HL-60 (cell line): ENCODE measurements around the gene IRF5.

Experiments used
- DNase-seq, 2 experiments: peaks; one replicate each; pipeline ENCODE4 v3.0.0-alpha.2; 2010 to 2020; ENCODE audit warnings: low read depth in 1 of 2, low spot score in 1 of 2
- H3K27ac ChIP-seq: fragments of 250-450 bp; sonication (Bioruptor Pico); replicated peaks from 2 replicates; pipeline ENCODE4 v1.5.1; 2020; ENCODE audit warnings: mild to moderate bottlenecking, moderate library complexity
- H3K27me3 ChIP-seq: fragments of 250-450 bp; sonication (Bioruptor Pico); 2 replicates; pipeline ENCODE4 v1.5.1; 2021; ENCODE audit warnings: mild to moderate bottlenecking, moderate library complexity; ENCODE audit not compliant: insufficient read depth, poor library complexity, severe bottlenecking
- H3K4me3 ChIP-seq: replicated peaks from 2 replicates; pipeline ENCODE4 v1.5.1; 2011; ENCODE audit warnings: mild to moderate bottlenecking, control low read depth, low read length; ENCODE audit not compliant: insufficient read depth
- GABPA ChIP-seq: IDR thresholded peaks from 2 replicates; pipeline ENCODE4 v1.6.1; 2012; ENCODE audit warnings: low read depth
- POLR2AphosphoS5 ChIP-seq: IDR thresholded peaks from 2 replicates; pipeline ENCODE4 v1.6.1; 2012; ENCODE audit warnings: low read depth
- SPI1 ChIP-seq: IDR thresholded peaks from 2 replicates; pipeline ENCODE4 v1.6.1; 2012; ENCODE audit warnings: low read depth, mild to moderate bottlenecking, borderline replicate concordance
- TF ChIP-seq, protein P1 (sequence below): IDR thresholded peaks from 2 replicates; pipeline ENCODE4 v1.6.1; 2012; ENCODE audit warnings: low read depth; ENCODE audit not compliant: insufficient replicate concordance
- TF ChIP-seq, protein P2 (sequence below): IDR thresholded peaks from one replicate; pipeline ENCODE4 v1.5.1; 2011; ENCODE audit warnings: low read length, control low read depth, inconsistent platforms; ENCODE audit not compliant: insufficient read depth

IRF5 gene

DNA sequence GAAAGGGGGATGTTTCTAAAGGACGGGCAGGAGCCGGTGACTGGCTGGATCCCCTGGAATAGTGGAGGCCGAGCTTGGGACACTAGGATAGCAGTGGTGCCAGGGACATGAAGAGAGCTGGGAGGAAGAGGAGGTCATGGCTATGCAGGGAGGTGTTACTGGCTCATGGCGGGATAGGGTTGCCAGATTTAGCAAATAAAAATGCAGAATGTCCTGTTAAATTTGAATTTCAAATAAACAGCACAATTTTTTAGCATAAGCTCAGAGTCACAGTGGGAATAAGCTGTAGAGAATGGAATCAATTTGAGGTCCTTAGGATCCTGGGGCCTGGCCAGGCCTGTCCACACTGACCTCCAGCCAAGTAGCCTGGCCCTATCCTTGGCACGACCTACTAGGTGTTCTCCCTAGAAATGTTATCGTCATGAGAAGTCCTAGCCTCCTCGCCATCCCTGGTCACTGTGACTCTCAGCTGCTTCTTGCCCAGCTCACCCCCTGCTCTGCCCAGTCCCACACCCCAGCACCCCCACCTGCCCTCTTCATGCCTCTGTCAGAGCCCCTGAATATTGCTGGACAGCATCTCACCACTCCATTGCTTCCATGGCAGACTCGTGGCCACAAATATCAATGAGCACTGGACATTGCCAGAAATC, 19.6 kb upstream of the IRF5 start:
- DNase-seq: no peak
- TF ChIP-seq, protein P1, sequence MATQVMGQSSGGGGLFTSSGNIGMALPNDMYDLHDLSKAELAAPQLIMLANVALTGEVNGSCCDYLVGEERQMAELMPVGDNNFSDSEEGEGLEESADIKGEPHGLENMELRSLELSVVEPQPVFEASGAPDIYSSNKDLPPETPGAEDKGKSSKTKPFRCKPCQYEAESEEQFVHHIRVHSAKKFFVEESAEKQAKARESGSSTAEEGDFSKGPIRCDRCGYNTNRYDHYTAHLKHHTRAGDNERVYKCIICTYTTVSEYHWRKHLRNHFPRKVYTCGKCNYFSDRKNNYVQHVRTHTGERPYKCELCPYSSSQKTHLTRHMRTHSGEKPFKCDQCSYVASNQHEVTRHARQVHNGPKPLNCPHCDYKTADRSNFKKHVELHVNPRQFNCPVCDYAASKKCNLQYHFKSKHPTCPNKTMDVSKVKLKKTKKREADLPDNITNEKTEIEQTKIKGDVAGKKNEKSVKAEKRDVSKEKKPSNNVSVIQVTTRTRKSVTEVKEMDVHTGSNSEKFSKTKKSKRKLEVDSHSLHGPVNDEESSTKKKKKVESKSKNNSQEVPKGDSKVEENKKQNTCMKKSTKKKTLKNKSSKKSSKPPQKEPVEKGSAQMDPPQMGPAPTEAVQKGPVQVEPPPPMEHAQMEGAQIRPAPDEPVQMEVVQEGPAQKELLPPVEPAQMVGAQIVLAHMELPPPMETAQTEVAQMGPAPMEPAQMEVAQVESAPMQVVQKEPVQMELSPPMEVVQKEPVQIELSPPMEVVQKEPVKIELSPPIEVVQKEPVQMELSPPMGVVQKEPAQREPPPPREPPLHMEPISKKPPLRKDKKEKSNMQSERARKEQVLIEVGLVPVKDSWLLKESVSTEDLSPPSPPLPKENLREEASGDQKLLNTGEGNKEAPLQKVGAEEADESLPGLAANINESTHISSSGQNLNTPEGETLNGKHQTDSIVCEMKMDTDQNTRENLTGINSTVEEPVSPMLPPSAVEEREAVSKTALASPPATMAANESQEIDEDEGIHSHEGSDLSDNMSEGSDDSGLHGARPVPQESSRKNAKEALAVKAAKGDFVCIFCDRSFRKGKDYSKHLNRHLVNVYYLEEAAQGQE: no peak
- Histone ChIP-seq H3K27me3 (peaks cover 28% of the 10 kb centered on the region), H3K4me3 (no peak overlapping the region), H3K27ac (no peak overlapping the region)

GRCh38 chr7:128919241-128919640, 18.5 kb upstream of the IRF5 start:
- H3K27me3 ChIP-seq: peaks cover 25% of the 10 kb centered on the region

DNA sequence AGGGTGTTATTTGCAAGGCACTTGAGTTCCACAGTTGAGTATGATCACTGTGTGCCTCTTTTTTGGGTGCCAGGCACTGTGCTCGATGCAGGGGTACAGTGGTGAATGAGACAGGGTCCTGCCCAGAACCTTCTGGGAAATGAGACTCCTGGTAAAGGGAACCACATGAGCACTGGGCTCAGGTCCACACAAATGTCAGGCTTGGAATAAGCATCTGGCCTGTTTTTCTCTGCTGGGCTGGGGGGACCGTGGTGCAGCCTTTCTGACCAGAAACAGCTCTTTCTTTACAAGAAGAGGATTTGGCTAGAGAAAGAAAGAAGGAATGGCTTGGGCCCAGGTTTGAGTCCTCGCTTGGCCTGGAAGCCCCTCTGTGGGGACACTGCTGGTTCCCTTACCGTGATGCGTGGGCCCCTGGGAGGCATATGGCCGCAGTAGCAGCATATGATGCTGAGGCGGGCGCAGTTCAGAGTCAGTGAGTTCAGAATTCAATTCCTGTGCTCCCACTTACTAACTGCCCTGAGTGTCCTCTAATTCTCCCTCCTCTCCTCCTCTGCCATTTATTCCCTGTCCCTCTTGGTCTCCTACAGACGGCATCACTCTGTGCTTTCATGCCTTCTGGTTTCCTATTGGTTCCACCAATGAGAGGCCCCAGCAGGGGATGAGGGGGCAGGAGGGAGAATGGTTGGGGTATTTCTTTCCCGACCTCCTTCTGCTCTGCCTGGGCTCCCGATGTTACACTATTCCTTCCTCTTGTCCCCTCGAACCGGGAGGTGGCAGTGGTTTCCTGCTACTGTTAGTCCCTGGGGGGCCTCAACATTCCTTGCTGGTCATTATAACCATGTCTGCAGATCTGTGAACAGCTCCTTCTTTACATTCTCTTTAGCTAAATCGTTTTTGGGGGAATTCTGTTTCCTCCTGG, 17.6 kb upstream of the IRF5 start:
- Histone ChIP-seq H3K4me3 (no peak overlapping the region), H3K27ac (no peak overlapping the region), H3K27me3 (peaks cover 18% of the 10 kb centered on the region)
- TF ChIP-seq, protein P2, sequence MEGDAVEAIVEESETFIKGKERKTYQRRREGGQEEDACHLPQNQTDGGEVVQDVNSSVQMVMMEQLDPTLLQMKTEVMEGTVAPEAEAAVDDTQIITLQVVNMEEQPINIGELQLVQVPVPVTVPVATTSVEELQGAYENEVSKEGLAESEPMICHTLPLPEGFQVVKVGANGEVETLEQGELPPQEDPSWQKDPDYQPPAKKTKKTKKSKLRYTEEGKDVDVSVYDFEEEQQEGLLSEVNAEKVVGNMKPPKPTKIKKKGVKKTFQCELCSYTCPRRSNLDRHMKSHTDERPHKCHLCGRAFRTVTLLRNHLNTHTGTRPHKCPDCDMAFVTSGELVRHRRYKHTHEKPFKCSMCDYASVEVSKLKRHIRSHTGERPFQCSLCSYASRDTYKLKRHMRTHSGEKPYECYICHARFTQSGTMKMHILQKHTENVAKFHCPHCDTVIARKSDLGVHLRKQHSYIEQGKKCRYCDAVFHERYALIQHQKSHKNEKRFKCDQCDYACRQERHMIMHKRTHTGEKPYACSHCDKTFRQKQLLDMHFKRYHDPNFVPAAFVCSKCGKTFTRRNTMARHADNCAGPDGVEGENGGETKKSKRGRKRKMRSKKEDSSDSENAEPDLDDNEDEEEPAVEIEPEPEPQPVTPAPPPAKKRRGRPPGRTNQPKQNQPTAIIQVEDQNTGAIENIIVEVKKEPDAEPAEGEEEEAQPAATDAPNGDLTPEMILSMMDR: no peak
- no peak for TF ChIP-seq POLR2AphosphoS5
- no peak for TF ChIP-seq SPI1
- TF ChIP-seq GABPA: no peak
- TF ChIP-seq, protein P1: no peak
- no peak for DNase-seq

More at GRCh38 chr7:128919241-128919640, 18.5 kb upstream of the IRF5 start:
- no peak overlapping the region for H3K27ac ChIP-seq
- DNase-seq: no peak
- TF ChIP-seq, protein P1: no peak
- TF ChIP-seq POLR2AphosphoS5 (no peak), SPI1 (no peak), GABPA (no peak)
- TF ChIP-seq, protein P2: no peak
- no peak overlapping the region for H3K4me3 ChIP-seq
